Uterus (tissue), 2 donors: Measurements from ENCODE around the gene MATK.

Experiments
- POLR2A ChIP-seq, 2 donors: fragments of 450-650 bp; IDR thresholded peaks; one replicate each; pipeline ENCODE4 v1.6.1; 2016; ENCODE audit warnings: antibody characterized with exemption in 2 of 2, mild to moderate bottlenecking in 1 of 2, moderate library complexity in 1 of 2
- TF ChIP-seq, protein P1 (sequence below), 4 experiments: fragments of 200-600 bp in 2 of 4; fragments of 450-650 bp in 2 of 4; sonication (generic) in 2 of 4; IDR thresholded peaks; one replicate each; pipeline ENCODE4 v1.5.1; 2016 to 2019; ENCODE audit warnings: antibody characterized with exemption in 4 of 4, mild to moderate bottlenecking in 2 of 4, moderate library complexity in 1 of 4

GRCh38 chr19:3801412-3802096 is 15.4 kb upstream of the MATK start:
- TF ChIP-seq, protein P1, sequence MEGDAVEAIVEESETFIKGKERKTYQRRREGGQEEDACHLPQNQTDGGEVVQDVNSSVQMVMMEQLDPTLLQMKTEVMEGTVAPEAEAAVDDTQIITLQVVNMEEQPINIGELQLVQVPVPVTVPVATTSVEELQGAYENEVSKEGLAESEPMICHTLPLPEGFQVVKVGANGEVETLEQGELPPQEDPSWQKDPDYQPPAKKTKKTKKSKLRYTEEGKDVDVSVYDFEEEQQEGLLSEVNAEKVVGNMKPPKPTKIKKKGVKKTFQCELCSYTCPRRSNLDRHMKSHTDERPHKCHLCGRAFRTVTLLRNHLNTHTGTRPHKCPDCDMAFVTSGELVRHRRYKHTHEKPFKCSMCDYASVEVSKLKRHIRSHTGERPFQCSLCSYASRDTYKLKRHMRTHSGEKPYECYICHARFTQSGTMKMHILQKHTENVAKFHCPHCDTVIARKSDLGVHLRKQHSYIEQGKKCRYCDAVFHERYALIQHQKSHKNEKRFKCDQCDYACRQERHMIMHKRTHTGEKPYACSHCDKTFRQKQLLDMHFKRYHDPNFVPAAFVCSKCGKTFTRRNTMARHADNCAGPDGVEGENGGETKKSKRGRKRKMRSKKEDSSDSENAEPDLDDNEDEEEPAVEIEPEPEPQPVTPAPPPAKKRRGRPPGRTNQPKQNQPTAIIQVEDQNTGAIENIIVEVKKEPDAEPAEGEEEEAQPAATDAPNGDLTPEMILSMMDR (IDR thresholded peaks at IDR 0.05) = no peak
- no peak for TF ChIP-seq POLR2A (IDR thresholded peaks at IDR 0.05)
